ENCODE data around the gene ALK.

GRCh38 chr2:29255004-29255403 lies 666.4 kb downstream of the ALK start:
- TF ChIP-seq CTCF (IDR thresholded peaks at IDR 0.05; ENCODE audit: low read length) = no peak
- no peak for TF ChIP-seq EZH2 (IDR thresholded peaks at IDR 0.05; ENCODE audit: borderline replicate concordance, low read length)
